ENCODE data around the gene SMAD2. TPM values are rescaled to one million over a fixed set of nuclear protein-coding genes. Genes with fewer than 3 reads are reported as not detected.
A peak's percentile ranks its signal among the peaks of the same experiment; 100 is the strongest.
"Not testable (repeated sequence)": the region's sequence is repeated elsewhere in the genome, so short reads cannot be mapped to it uniquely, and the experiment has no call there.

The SMAD2 gene
- polyA plus RNA-seq (ENCODE audit: insufficient read length in 3 of 3) = 100 to 1,000 TPM in 1 of 3 donors, 10 to 100 TPM in 2; 93.8 to 105 (median 99.6) TPM

DNA sequence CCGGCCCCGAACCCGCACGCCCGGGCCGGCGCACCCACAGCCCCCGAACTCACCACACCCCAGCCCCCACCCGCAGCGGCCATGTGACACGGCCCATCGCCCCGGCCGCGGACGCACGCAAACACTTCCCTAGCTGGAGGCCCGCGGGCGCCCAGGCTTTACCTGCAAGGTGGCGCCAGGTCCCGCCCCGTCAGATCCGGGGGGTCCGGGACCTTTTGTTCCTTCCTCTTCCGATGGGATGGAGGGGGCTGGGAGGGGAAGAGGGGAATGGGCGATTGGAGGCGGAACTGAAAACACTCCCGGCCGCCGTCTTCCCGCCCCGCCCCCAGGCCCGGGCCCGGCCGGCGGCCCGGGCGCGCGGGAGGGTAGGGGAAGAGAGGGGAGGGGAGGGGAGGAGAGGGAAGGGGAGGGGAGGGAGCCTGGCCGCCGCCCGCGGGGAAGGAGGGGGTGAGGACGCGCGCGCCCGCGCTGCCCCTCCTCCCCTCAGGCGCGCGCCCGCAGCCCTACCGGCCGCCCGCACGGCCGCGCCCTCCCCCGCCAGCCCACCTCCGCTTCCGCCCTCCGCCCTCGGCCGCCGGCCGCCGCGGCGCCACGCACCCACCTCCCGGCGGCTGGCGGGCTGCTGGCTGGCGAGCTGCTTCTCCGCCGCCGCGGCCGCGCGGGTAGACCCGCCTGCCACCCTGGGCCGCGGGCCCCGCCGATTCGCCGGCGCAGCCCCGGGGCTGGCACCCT, at the start of gene SMAD2:
TSS of gene SMAD2 (minus strand) at position 461 of the 732 bp plus-strand sequence. CDS start 33,903 bp downstream, outside the sequence.
- DNase-seq (ENCODE audit: low read depth in 3 of 3, low spot score in 2 of 3) = peak; percentile 27 to 70 (median 68)

DNA sequence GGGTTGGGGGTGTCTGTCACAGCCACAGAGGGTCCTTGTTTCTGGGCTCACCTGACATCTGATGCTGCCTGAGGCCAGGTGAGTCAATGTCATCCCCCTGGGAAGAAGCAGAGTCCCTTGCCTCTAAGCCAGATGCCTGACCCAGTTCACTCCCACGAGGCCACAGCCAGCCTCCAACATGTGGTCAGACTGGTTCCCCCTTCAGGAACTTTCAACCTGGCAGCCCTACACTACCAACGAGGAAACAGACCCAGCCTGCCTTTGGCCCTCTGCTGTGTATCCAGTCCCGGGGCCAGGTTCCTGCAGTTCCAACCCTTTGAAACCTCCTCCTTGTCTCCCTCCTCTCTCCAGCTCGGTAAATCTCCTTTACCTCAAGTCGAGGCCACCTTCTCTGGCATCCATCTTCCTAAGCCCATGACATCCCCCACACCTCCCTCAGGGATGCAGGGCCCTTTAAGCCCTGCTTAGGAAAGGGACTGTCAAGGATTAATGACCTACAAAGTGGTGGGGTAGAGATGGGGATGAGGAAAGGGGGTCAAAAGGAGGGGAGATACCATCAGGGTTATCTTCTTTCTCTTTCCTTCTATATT, 49.2 kb upstream of the SMAD2 start:
- DNase-seq (ENCODE audit: low read depth in 3 of 3, low spot score in 2 of 3) = no peak

DNA sequence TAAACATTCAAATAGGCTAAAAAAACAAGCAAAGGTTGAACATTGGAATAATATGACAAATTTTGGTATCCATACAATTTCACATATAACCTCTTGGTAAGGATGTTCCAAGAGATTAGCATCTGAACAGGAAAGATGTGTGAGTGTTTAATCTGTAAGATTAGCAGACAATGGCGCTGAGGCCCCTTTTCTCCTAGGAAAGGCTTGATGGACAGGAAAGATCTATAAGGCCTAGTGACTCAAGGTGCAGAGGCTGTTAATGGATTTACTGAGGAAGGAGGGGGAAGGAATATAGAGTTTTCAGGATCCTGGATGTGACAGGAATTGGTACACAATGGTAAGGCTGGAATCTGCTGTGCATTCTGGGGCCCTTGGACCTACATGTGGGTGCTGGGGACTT, 48.1 kb upstream of the SMAD2 start:
- DNase-seq (ENCODE audit: low read depth in 3 of 3, low spot score in 2 of 3) = no peak

GRCh38 chr18:47978141-47978540, 47.7 kb upstream of the SMAD2 start:
- no peak for DNase-seq (ENCODE audit: low read depth in 3 of 3, low spot score in 2 of 3)

DNA sequence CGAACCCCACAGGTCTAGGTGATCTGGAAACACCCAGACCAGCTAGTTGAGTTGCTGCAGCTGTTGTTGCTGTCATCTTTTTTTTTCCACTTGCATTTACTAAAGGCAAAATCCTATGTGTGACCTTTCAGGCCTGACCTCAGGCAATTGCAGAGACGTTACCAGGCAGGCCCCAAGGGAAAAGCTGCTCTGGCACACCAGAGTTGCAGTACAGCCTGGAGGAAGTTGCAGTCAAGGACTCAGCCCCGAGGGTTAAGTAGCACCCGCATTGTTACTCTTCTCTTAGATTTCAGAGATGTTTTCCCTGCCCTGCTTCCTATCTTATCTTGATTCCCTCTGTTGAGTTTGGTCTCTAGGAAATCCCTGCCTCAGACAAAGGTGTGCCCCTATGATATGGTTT, 45.2 kb upstream of the SMAD2 start:
- DNase-seq (ENCODE audit: low read depth in 3 of 3, low spot score in 2 of 3) = no peak

GRCh38 chr18:47975105-47975504, 44.6 kb upstream of the SMAD2 start:
- no peak for DNase-seq (ENCODE audit: low read depth in 3 of 3, low spot score in 2 of 3)

- no peak for DNase-seq (ENCODE audit: low read depth in 3 of 3, low spot score in 2 of 3)
These were observed 40.4 kb upstream of the SMAD2 start for GRCh38 chr18:47970664-47971531.

- no peak for DNase-seq (ENCODE audit: low read depth in 3 of 3, low spot score in 2 of 3)
These were observed 39.4 kb upstream of the SMAD2 start for GRCh38 chr18:47969816-47970215.

DNA sequence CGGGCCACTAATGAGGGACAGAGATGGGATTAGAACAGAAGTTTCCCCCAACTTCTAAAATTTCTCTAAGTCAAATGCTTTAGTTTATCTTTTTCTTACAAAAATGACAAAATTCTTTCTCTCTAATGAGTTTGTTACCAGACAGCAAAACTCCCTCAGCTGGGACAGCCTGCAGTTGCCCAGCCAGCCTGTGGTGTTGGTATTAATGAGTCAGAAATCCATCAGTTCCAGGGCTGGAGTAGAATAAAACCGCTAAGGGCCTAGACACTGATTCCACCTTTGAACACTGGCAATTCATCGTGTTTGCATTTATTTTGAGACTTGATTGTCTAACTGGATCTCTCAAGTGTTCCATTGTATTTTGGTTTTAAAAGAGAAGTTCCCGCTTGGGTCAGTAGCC, 38.3 kb upstream of the SMAD2 start:
- DNase-seq (ENCODE audit: low read depth in 3 of 3, low spot score in 2 of 3) = no peak

DNA sequence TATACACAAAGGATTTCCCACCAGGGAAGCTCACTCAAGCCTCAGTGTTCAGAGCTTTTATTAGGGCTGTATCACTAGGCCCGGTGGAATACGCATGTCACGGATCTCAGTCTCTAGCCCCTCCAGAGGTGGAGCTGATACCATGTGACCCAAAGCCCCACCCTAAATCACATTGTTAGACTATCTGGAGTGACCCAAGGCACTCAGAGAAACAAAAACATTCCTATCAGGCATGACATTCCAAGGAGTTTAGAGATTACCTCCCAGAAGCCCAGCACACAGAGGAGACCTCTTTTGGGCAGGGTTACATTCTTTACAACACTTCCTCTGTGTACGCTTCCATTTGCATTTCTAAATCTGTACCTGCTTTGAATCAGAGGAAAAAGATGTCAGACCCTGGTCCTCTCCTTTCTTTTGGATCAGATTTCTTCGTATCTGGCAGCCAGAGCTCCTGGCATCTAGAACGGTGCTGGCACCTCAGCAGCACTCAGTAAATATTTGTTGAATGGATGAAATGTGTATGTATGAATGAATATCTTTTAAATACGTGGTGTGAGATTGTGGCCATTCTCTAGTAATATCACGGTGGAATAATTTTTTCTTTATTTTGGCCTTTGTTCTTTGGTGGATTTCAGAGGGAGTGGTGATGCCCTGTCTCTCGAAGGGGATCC, 37.7 kb upstream of the SMAD2 start:
- no peak for DNase-seq (ENCODE audit: low read depth in 3 of 3, low spot score in 2 of 3)

GRCh38 chr18:47964053-47964452, 33.6 kb upstream of the SMAD2 start:
- no peak for DNase-seq (ENCODE audit: low read depth in 3 of 3, low spot score in 2 of 3)

- DNase-seq (ENCODE audit: low read depth in 3 of 3, low spot score in 2 of 3) = not testable (repeated sequence)
These were observed 30.5 kb upstream of the SMAD2 start for GRCh38 chr18:47961003-47961402.

- DNase-seq (ENCODE audit: low read depth in 3 of 3, low spot score in 2 of 3) = no peak
These were observed 23.0 kb upstream of the SMAD2 start for GRCh38 chr18:47953471-47953931.

DNA sequence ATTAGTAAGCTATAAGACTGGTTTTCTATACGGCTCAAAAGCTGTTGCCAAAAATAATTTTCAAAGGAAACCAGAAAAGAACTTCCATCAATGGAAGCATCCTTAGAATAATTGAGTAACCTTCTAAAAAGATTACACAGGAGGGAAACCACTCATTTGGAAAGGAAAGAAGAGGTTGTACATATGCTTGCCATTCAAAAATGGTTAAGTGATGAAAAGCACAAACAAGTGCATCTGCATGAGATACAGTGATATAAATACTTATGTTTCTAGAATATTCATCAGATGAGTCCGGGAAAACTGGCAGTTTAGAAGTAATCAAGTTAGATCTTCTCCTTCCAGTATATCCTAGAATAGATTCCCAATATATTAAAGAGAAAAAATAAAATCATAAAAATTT, 20.1 kb upstream of the SMAD2 start:
- no peak for DNase-seq (ENCODE audit: low read depth in 3 of 3, low spot score in 2 of 3)

DNA sequence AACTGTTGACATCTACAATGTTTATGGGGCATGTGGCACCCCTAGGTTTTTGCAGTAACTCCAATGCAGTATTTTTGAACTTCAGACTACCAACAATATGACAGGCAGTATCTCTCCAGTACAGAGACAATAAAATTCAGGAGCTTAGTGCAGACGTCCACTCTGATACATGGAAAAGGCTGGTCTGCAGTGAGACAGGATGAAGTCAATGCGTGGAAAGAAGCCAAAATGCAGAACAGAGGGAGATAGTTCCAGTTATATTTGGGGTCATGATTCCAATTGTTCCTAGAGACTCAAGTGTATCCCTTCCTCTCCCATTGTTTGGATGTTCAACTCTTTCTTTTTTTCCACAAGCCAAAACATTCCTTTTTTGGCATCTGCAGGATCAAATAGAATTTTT, 18.7 kb upstream of the SMAD2 start:
- DNase-seq (ENCODE audit: low read depth in 3 of 3, low spot score in 2 of 3) = no peak

GRCh38 chr18:47946889-47947288, 16.4 kb upstream of the SMAD2 start:
- no peak for DNase-seq (ENCODE audit: low read depth in 3 of 3, low spot score in 2 of 3)

DNA sequence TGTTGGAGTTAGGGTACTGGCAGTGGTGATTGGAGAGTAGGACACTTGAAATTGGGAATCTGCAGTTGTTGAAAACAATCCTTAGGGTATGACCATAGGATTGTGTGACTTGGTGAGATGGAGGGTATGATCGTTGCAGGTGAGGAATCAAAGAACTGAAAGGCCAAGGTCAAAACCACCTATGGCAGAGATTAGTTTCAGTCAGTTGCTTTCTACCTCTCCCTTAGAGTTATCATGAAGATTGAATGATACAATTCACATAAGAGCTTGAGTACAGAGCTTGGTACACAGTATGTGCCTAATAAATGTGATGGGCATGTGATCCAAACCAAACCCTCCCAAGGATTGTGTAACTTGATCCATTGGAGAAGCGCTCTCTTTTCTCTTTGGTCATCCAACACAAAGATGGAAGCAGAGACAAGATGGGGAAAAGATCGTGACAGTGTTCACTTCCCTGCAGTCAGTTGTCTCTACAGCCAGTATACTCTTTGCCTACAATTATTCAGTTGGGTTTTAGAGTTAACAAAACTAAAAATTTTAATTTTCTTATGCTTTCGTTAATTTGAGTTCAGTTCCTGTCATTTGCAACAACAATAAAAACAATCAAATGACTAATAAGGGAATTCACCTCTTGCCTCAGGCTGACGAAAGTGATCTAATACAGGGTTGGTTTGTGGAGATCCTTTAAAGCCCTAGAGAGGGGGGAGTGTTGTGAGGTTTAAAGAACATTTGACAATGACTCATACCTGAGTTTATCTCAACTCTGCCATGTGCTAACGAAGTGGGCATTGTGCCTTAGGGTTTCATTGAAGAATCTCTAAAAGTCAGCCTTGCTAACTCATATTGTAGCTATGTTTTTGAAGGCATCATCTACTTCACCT, 14.8 kb upstream of the SMAD2 start:
- no peak for DNase-seq (ENCODE audit: low read depth in 3 of 3, low spot score in 2 of 3)

- no peak for DNase-seq (ENCODE audit: low read depth in 3 of 3, low spot score in 2 of 3)
These were observed 6.5 kb upstream of the SMAD2 start for GRCh38 chr18:47936952-47937351.

DNA sequence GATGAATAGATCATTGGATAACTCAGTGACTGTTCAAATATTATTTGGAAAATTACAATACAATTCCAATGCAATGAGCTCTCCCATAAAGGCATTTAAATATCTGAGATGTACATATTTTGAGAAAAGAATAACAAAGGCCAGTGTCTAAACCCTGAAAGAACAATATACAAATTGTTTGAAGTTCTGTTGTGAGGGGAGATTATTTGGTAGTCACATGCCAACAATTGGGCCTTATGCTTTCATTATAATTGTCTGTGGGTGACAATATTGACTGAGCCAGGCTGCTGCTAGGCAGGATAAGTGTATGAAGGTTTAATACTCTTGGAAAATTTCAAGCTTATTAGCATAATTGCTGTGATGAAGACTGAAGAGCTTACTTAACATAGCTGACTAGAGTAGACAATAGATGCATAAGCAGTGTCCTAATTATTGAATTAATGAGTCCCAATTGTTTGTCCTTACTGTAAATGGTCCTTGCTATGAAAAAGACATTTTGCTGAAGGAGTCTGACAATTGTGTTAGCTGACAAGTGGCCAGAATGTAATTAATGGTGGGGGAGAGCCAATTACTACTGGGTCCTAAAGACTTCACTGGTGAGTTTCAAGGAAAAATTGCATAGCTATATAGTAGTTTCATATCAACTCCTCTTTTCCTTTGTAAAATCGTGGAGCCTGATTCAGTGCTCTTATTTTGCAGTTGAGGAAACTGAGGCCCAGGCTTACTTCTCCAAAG, 5.0 kb upstream of the SMAD2 start:
- no peak for DNase-seq (ENCODE audit: low read depth in 3 of 3, low spot score in 2 of 3)

All from right renal cortex interstitium (tissue), 3 donors.